SK-N-SH treated with all-trans-retinoic acid at 6 μM for 48 hours (cell line): ENCODE data around the gene WWC2.

Experiments used
- CREB5 ChIP-seq: fragments of 250-450 bp; sonication (Bioruptor Pico); IDR thresholded peaks from 2 replicates; pipeline ENCODE4 v1.5.1; 2020; ENCODE audit warnings: low read depth, mild to moderate bottlenecking, moderate library complexity
- CSRNP3 ChIP-seq: fragments of 250-450 bp; sonication (Bioruptor Pico); IDR thresholded peaks from 2 replicates; pipeline ENCODE4 v1.5.1; 2021; ENCODE audit warnings: mild to moderate bottlenecking, moderate library complexity
- OSR1 ChIP-seq: fragments of 250-450 bp; sonication (Bioruptor Pico); IDR thresholded peaks from 2 replicates; pipeline ENCODE4 v1.8.0; 2022; ENCODE audit warnings: moderate library complexity, mild to moderate bottlenecking, inconsistent platforms
- PATZ1 ChIP-seq: fragments of 250-450 bp; sonication (Bioruptor Pico); IDR thresholded peaks from 2 replicates; pipeline ENCODE4 v1.8.0; 2020; ENCODE audit warnings: mild to moderate bottlenecking, moderate library complexity, borderline replicate concordance
- POU6F1 ChIP-seq: fragments of 250-450 bp; sonication (Bioruptor Pico); IDR thresholded peaks from 2 replicates; pipeline ENCODE4 v1.8.0; 2021; ENCODE audit warnings: low read depth, mild to moderate bottlenecking, moderate library complexity, borderline replicate concordance
- RARB ChIP-seq: fragments of 250-450 bp; sonication (Bioruptor Pico); IDR thresholded peaks from 2 replicates; pipeline ENCODE4 v1.8.0; 2021; ENCODE audit warnings: mild to moderate bottlenecking, moderate library complexity
- SNAI2 ChIP-seq: fragments of 250-450 bp; sonication (Bioruptor Pico); IDR thresholded peaks from 2 replicates; pipeline ENCODE4 v1.5.0; 2020; ENCODE audit warnings: mild to moderate bottlenecking, moderate library complexity
- TOX ChIP-seq: fragments of 250-450 bp; sonication (Bioruptor Pico); IDR thresholded peaks from 2 replicates; pipeline ENCODE4 v1.8.0; 2021; ENCODE audit warnings: mild to moderate bottlenecking, moderate library complexity, borderline replicate concordance
- ZNF8 ChIP-seq: fragments of 450-650 bp; formaldehyde crosslinking; IDR thresholded peaks from 2 replicates; pipeline ENCODE4 v1.5.0; 2020; ENCODE audit warnings: mild to moderate bottlenecking, moderate library complexity

GRCh38 chr4:183256756-183257385 lies 157.8 kb downstream of the WWC2 start:
- no peak for TF ChIP-seq POU6F1 (CRISPR knock-in tag)
- no peak for TF ChIP-seq OSR1 (CRISPR knock-in tag)
- TF ChIP-seq PATZ1 (CRISPR knock-in tag), result peak; percentile 56; the same call in 1 of the 2 replicates
- TF ChIP-seq CREB5 (CRISPR knock-in tag), result no peak
- TF ChIP-seq SNAI2 (CRISPR knock-in tag), result no peak
- no peak for TF ChIP-seq RARB (CRISPR knock-in tag)
- TF ChIP-seq ZNF8 (CRISPR knock-in tag), result no peak
- TF ChIP-seq CSRNP3 (CRISPR knock-in tag), result no peak
- no peak for TF ChIP-seq TOX (CRISPR knock-in tag)
